HCT116 (cell line): ENCODE results near the gene CBFA2T2.

Experiments
- CTCF ChIP-seq, 3 experiments: fragments of 200-600 bp in 1 of 3; sonication (generic) in 1 of 3; IDR thresholded peaks in 2 of 3; conservative IDR thresholded peaks in 1 of 3; 2 replicates each; pipeline ENCODE4 v1.5.1; 2012 to 2017; ENCODE audit warnings: low read depth in 2 of 3, low read length in 2 of 3, antibody characterized with exemption in 1 of 3, borderline replicate concordance in 1 of 3, control low read depth in 1 of 3, mild to moderate bottlenecking in 1 of 3, mixed read lengths in 1 of 3, mixed run types in 1 of 3, moderate library complexity in 1 of 3; ENCODE audit not compliant: insufficient read depth in 1 of 3
- POLR2A ChIP-seq: IDR thresholded peaks from 2 replicates; pipeline ENCODE4 v1.7.0; 2011; ENCODE audit warnings: borderline replicate concordance; ENCODE audit not compliant: insufficient read depth, insufficient read length; ENCODE audit errors: extremely low read depth
- REST ChIP-seq: IDR thresholded peaks from 2 replicates; pipeline ENCODE4 v1.6.1; 2012; ENCODE audit warnings: low read depth

DNA sequence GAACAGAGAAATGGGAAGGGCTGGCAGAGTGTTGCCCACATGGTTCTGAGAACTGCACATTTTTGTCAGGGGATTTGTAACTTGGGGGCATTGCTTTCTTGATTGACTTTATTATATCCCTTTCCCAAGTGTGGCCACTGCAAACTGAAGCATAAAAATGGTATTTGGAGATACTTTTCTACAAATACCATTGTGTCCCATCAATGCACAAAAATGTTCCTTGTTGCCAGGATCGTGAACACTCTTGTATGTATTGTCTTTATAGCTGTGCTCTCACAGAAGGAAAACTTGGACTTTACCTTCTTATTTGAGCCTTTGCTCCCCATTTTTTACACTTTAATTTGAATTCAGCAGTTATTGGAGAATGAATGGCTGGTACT, 115.1 kb downstream of the CBFA2T2 start:
- TF ChIP-seq POLR2A (no peak), REST (no peak), CTCF (IDR thresholded peaks at IDR 0.05 in 2 of 3, conservative IDR thresholded peaks at IDR 0.05 in 1 of 3; ENCODE audit: borderline replicate concordance in 1 of 3, insufficient read depth in 1 of 3, low read depth in 2 of 3, low read length in 2 of 3) (no peak)
